H9 (cell line): Measurements from ENCODE around the gene OPA3. TPM values are rescaled to one million over a fixed set of nuclear protein-coding genes. Genes with fewer than 3 reads are reported as not detected.

ENCODE experiments used
- DNase-seq: peaks from one replicate; pipeline ENCODE4 v3.0.0-alpha.2; 2017
- H2AFZ ChIP-seq: one replicate; pipeline ENCODE4 v1.6.1; 2013; ENCODE audit warnings: mild to moderate bottlenecking, low read length, control low read depth, moderate library complexity
- H2AK5ac ChIP-seq: 2 replicates; pipeline ENCODE4 v1.6.1; 2013; ENCODE audit warnings: low read length, control low read depth, mixed read lengths; ENCODE audit not compliant: insufficient read length
- H2BK120ac ChIP-seq: one replicate; pipeline ENCODE4 v1.6.1; 2013; ENCODE audit warnings: low read depth, mild to moderate bottlenecking, low read length, control low read depth, inconsistent platforms; ENCODE audit not compliant: poor library complexity, severe bottlenecking
- H2BK12ac ChIP-seq: 2 replicates; pipeline ENCODE4 v1.6.1; 2013; ENCODE audit warnings: low read length, control low read depth, mixed read lengths, low read depth; ENCODE audit not compliant: insufficient read length
- H2BK15ac ChIP-seq: 2 replicates; pipeline ENCODE4 v1.6.1; 2013; ENCODE audit warnings: low read depth, low read length, control low read depth
- H2BK20ac ChIP-seq: one replicate; pipeline ENCODE4 v1.6.1; 2013; ENCODE audit warnings: low read depth, mild to moderate bottlenecking, low read length, control low read depth, inconsistent platforms; ENCODE audit not compliant: poor library complexity, severe bottlenecking
- H2BK5ac ChIP-seq: 2 replicates; pipeline ENCODE4 v1.6.1; 2013; ENCODE audit warnings: low read length, control low read depth, mixed read lengths; ENCODE audit not compliant: insufficient read length
- H3K14ac ChIP-seq: 2 replicates; pipeline ENCODE4 v1.6.1; 2013; ENCODE audit warnings: low read length, control low read depth; ENCODE audit not compliant: insufficient read depth
- H3K18ac ChIP-seq: 2 replicates; pipeline ENCODE4 v1.6.1; 2013; ENCODE audit warnings: low read depth, mild to moderate bottlenecking, mixed read lengths, low read length, control low read depth; ENCODE audit not compliant: insufficient read length
- H3K23ac ChIP-seq: 2 replicates; pipeline ENCODE4 v1.6.1; 2013; ENCODE audit warnings: low read length, control low read depth, mixed read lengths, low read depth; ENCODE audit not compliant: insufficient read length
- H3K23me2 ChIP-seq: 2 replicates; pipeline ENCODE4 v1.6.1; 2013; ENCODE audit warnings: low read depth, mild to moderate bottlenecking, mixed read lengths, low read length, control low read depth; ENCODE audit not compliant: insufficient read length, poor library complexity, severe bottlenecking
- H3K27ac ChIP-seq: 2 replicates; pipeline ENCODE4 v1.5.1; 2013; ENCODE audit warnings: low read length, control low read depth, mixed read lengths, low read depth; ENCODE audit not compliant: insufficient read length
- H3K27me3 ChIP-seq: 2 replicates; pipeline ENCODE4 v1.6.1; 2013; ENCODE audit warnings: low read length, control low read depth, inconsistent platforms; ENCODE audit not compliant: insufficient read depth
- H3K4ac ChIP-seq: 2 replicates; pipeline ENCODE4 v1.6.1; 2013; ENCODE audit warnings: low read depth, mild to moderate bottlenecking, control low read depth, inconsistent platforms, low read length, moderate library complexity
- H3K4me1 ChIP-seq: 2 replicates; pipeline ENCODE4 v1.6.1; 2013; ENCODE audit warnings: low read length, control low read depth, inconsistent platforms; ENCODE audit not compliant: insufficient read depth
- H3K4me2 ChIP-seq: 2 replicates; pipeline ENCODE4 v1.6.1; 2013; ENCODE audit warnings: low read length, control low read depth, mixed read lengths; ENCODE audit not compliant: insufficient read length, insufficient read depth
- H3K56ac ChIP-seq: 2 replicates; pipeline ENCODE4 v1.6.1; 2013; ENCODE audit warnings: low read depth, mild to moderate bottlenecking, mixed read lengths, low read length, control low read depth; ENCODE audit not compliant: insufficient read length
- H3K79me1 ChIP-seq: 2 replicates; pipeline ENCODE4 v1.6.1; 2013; ENCODE audit warnings: low read depth, mild to moderate bottlenecking, moderate library complexity, low read length, control low read depth, inconsistent platforms; ENCODE audit not compliant: insufficient read depth, poor library complexity, severe bottlenecking
- H3K79me2 ChIP-seq: 2 replicates; pipeline ENCODE4 v1.6.1; 2013; ENCODE audit warnings: low read length, control low read depth, inconsistent platforms; ENCODE audit not compliant: insufficient read depth
- H3K9ac ChIP-seq: 2 replicates; pipeline ENCODE4 v1.6.1; 2013; ENCODE audit warnings: low read length, control low read depth, mixed read lengths; ENCODE audit not compliant: insufficient read length; ENCODE audit errors: extremely low read depth
- H3K9me3 ChIP-seq: one replicate; pipeline ENCODE4 v1.6.1; 2013; ENCODE audit warnings: low read depth, low read length, inconsistent platforms; ENCODE audit not compliant: control insufficient read depth
- H3T11ph ChIP-seq: one replicate; pipeline ENCODE4 v1.6.1; 2013; ENCODE audit warnings: mild to moderate bottlenecking, low read length, control low read depth, inconsistent platforms
- H4K20me1 ChIP-seq: one replicate; pipeline ENCODE4 v1.6.1; 2013; ENCODE audit not compliant: control insufficient read depth, insufficient read length, insufficient read depth
- H4K5ac ChIP-seq: 2 replicates; pipeline ENCODE4 v1.6.1; 2013; ENCODE audit warnings: low read depth, mild to moderate bottlenecking, mixed read lengths, low read length, control low read depth; ENCODE audit not compliant: insufficient read length
- H4K8ac ChIP-seq: replicated peaks from 2 replicates; pipeline ENCODE4 v1.6.1; 2013; ENCODE audit warnings: low read length, control low read depth, mixed read lengths, low read depth; ENCODE audit not compliant: insufficient read length
- H4K91ac ChIP-seq: 2 replicates; pipeline ENCODE4 v1.6.1; 2013; ENCODE audit warnings: low read depth, mild to moderate bottlenecking, moderate library complexity, mixed read lengths, low read length, control low read depth; ENCODE audit not compliant: insufficient read length
- H3K27ac Mint-ChIP-seq, 3 experiments: 2 replicates in 2 of 3; 3 replicates in 1 of 3; pipeline ENCODE4 v1.8.0; 2020 to 2021; ENCODE audit warnings: mixed read lengths in 3 of 3, mild to moderate bottlenecking in 1 of 3, moderate library complexity in 1 of 3
- H3K27me3 Mint-ChIP-seq: 2 replicates; pipeline ENCODE4 v1.8.0; 2021; ENCODE audit warnings: low read depth, mild to moderate bottlenecking, moderate library complexity, mixed read lengths
- H3K36me3 Mint-ChIP-seq, 3 experiments: 2 replicates in 2 of 3; 3 replicates in 1 of 3; pipeline ENCODE4 v1.8.0; 2020 to 2021; ENCODE audit warnings: low read depth in 3 of 3, mixed read lengths in 3 of 3; ENCODE audit not compliant: insufficient read depth in 1 of 3
- H3K4me1 Mint-ChIP-seq, 2 experiments: 2 replicates each; pipeline ENCODE4 v1.8.0; 2020; ENCODE audit warnings: mixed read lengths in 2 of 2
- H3K4me3 Mint-ChIP-seq, 2 experiments: 2 replicates in 1 of 2; 3 replicates in 1 of 2; pipeline ENCODE4 v1.8.0; 2020 to 2021; ENCODE audit warnings: mild to moderate bottlenecking in 2 of 2, mixed read lengths in 2 of 2, moderate library complexity in 1 of 2
- H3K9me3 Mint-ChIP-seq, 2 experiments: 2 replicates in 1 of 2; 3 replicates in 1 of 2; pipeline ENCODE4 v1.8.0; 2020; ENCODE audit warnings: mild to moderate bottlenecking in 2 of 2, mixed read lengths in 2 of 2, moderate library complexity in 1 of 2
- WGBS: extraction: QIAGEN DNeasy Blood & Tissue Kit; methylation state at CpG from one replicate; pipeline ENCODE4 v1.1.7; 2013; ENCODE audit warnings: missing lambda C conversion rate, low lambda C conversion rate, mixed read lengths; ENCODE audit not compliant: insufficient read length; ENCODE audit errors: extremely low coverage; 5-methylcytosine and 5-hydroxymethylcytosine counted together
- total RNA-seq: library from RNA; stranded (reverse); gene quantifications from 2 replicates; pipeline ENCODE4 v1.2.1, GENCODE V29; 2021
- TF ChIP-seq, protein P1 (sequence below): fragments of 200-600 bp; sonication (generic); conservative IDR thresholded peaks from 3 replicates; pipeline ENCODE4 v1.8.0; 2021; ENCODE audit warnings: antibody characterized with exemption, mild to moderate bottlenecking

Gene OPA3
- total RNA-seq, 1 experiment from 2014 or later = 13.0 TPM

DNA sequence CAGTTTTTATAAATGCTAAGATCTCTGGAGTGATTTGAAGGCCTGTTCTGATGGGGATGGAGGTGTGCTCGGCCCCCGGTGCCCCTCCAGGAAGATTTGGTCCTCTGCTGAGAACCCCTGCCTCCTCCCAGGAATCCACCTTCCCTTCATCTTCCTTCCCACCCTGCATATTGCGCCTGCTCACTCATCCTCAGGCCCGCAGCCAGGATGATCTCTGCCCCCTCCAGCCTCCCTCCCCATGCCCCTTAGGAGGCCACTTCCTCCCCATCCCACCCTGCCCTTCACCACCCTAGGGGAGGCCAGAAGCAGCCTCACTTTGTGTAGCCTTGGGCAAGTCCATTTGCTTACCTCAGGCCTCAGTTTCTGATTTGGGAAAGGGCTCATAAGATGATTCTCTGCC is 57.6 kb downstream of the OPA3 start:
- Mint-ChIP-seq H3K9me3 (peaks cover 6 to 8% of the 10 kb centered on the region in 2 experiments), H3K4me3 (no peak overlapping the region), H3K27ac (no peak overlapping the region), H3K27me3 (peaks cover 19% of the 10 kb centered on the region), H3K36me3 (peaks cover 26 to 53% (median 36%) of the 10 kb centered on the region in 3 experiments), H3K4me1 (peaks cover 19 to 25% of the 10 kb centered on the region in 2 experiments)
- Histone ChIP-seq H3K9me3 (no peaks in the 10 kb centered on the region), H2BK20ac (no peak overlapping the region), H3K56ac (no peak overlapping the region), H3T11ph (no peak overlapping the region), H2BK5ac (no peak overlapping the region), H2BK12ac (no peak overlapping the region), H3K27me3 (peaks cover 3% of the 10 kb centered on the region; the same call in 1 of the 2 replicates), H2AFZ (no peak overlapping the region), H3K27ac (no peak overlapping the region), H2AK5ac (no peak overlapping the region), H3K4me2 (no peak overlapping the region), H3K14ac (no peak overlapping the region), H4K20me1 (no peaks in the 10 kb centered on the region), H3K18ac (no peak overlapping the region), H3K23me2 (peaks cover 15% of the 10 kb centered on the region), H4K8ac (no peak overlapping the region), H3K9ac (no peak overlapping the region), H3K23ac (no peak overlapping the region), H3K4me1 (no peaks in the 10 kb centered on the region), H4K91ac (no peak overlapping the region), H3K79me2 (no peaks in the 10 kb centered on the region), H3K4ac (no peak overlapping the region), H4K5ac (no peak overlapping the region), H3K79me1 (no peaks in the 10 kb centered on the region), H2BK120ac (no peak overlapping the region), H2BK15ac (no peak overlapping the region)
- DNase-seq = no peak
- no CpG with 5 or more reads among the region's 4 CpGs for WGBS
- TF ChIP-seq, protein P1, sequence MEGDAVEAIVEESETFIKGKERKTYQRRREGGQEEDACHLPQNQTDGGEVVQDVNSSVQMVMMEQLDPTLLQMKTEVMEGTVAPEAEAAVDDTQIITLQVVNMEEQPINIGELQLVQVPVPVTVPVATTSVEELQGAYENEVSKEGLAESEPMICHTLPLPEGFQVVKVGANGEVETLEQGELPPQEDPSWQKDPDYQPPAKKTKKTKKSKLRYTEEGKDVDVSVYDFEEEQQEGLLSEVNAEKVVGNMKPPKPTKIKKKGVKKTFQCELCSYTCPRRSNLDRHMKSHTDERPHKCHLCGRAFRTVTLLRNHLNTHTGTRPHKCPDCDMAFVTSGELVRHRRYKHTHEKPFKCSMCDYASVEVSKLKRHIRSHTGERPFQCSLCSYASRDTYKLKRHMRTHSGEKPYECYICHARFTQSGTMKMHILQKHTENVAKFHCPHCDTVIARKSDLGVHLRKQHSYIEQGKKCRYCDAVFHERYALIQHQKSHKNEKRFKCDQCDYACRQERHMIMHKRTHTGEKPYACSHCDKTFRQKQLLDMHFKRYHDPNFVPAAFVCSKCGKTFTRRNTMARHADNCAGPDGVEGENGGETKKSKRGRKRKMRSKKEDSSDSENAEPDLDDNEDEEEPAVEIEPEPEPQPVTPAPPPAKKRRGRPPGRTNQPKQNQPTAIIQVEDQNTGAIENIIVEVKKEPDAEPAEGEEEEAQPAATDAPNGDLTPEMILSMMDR = no peak
